AG10803 (cell line): Measurements from ENCODE around the gene SUGP1.

Experiments used
- DNase-seq: peaks from one replicate; pipeline ENCODE4 v3.0.0; 2010; ENCODE audit warnings: low read depth
- H3K4me3 ChIP-seq: 2 replicates; pipeline ENCODE4 v1.5.1; 2011; ENCODE audit warnings: mild to moderate bottlenecking, low read length, control low read depth
- CTCF ChIP-seq: conservative IDR thresholded peaks from 2 replicates; pipeline ENCODE4 v1.5.1; 2011; ENCODE audit warnings: mild to moderate bottlenecking, low read length, control low read depth, inconsistent platforms

Gene SUGP1

GRCh38 chr19:19238126-19238894, 82.0 kb downstream of the SUGP1 start:
- no peak overlapping the region for H3K4me3 ChIP-seq
- no peak for DNase-seq
- TF ChIP-seq CTCF: no peak

GRCh38 chr19:19236173-19236572, 84.1 kb downstream of the SUGP1 start:
- TF ChIP-seq CTCF: no peak
- no peak overlapping the region for H3K4me3 ChIP-seq
- DNase-seq: no peak

GRCh38 chr19:19234220-19234816, 86.0 kb downstream of the SUGP1 start:
- TF ChIP-seq CTCF: no peak
- H3K4me3 ChIP-seq: no peak overlapping the region
- DNase-seq: no peak

- no peak overlapping the region for H3K4me3 ChIP-seq
These were observed 88.0 kb downstream of the SUGP1 start for GRCh38 chr19:19232261-19232721.

GRCh38 chr19:19230999-19231398, 89.3 kb downstream of the SUGP1 start:
- no peak for TF ChIP-seq CTCF
- DNase-seq: no peak

More at GRCh38 chr19:19232261-19232721, 88.0 kb downstream of the SUGP1 start:
- no peak for DNase-seq
- TF ChIP-seq CTCF: no peak

GRCh38 chr19:19229701-19230100, 90.6 kb downstream of the SUGP1 start:
- DNase-seq: no peak
- H3K4me3 ChIP-seq: no peak overlapping the region
- TF ChIP-seq CTCF: no peak

More at GRCh38 chr19:19230999-19231398, 89.3 kb downstream of the SUGP1 start:
- no peak overlapping the region for H3K4me3 ChIP-seq

GRCh38 chr19:19227217-19227616, 93.1 kb downstream of the SUGP1 start:
- DNase-seq: no peak
- H3K4me3 ChIP-seq: no peak overlapping the region
- TF ChIP-seq CTCF: no peak
